ENCODE data around the gene CALCA.

The CALCA gene

DNA sequence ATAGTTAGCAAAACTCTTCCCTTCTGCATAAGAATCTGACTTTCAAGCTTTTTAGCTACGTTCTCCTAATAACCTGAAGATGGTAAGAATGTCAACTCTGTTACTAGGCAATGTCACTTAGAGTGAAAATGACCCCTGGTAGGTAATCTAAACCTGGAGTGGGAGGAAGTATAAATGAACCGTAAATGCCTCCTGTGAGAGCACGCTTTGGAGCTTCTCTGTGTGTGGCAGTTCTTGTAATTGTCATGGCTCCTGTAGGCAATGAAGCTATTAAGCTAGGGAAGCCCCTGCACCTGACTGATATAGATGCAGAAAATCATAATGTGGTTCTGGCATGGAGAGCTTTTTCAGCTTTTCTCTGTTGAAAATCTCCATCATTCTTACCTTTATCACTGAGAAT is 29.4 kb downstream of the CALCA start:
- DNase-seq: no peak

- no peak for DNase-seq
These were observed 33.2 kb downstream of the CALCA start for GRCh38 chr11:14938936-14939335.

DNA sequence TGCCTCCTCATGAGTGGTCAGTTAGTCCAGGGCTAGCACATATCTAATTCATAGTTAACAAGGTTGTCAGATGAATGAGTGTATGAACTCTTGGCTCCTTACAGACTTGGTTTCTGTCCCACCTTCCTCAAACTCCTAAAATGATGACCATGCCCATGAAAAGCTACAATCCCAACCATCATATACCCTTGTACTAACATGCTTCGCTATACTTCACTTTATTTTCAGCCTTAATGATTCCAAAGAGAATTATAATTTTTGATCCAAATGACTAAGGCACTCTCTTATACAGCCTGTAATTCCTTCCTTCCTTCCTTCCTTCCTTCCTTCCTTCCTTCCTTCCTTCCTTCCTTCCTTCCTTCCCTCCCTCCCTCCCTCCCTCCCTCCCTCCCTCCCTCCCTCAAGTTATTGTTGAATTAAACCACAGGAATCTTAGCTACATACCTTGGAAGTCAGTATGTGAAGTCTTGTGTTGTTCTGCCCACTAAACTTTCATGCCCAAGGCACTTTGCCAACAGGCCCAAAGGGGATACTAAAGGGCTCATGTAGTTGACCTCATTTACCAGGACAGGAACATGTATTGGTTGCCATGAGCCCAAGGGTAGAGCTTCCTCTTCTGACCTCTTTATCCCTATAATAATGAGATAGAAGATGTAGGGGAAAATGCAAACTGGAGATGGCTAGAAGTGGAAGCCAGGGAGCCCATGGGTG is 37.4 kb downstream of the CALCA start:
- no peak for DNase-seq

- DNase-seq: no peak
These were observed 39.7 kb downstream of the CALCA start for GRCh38 chr11:14932447-14932846.

- no peak for DNase-seq
These were observed 41.8 kb downstream of the CALCA start for GRCh38 chr11:14930369-14930768.

DNA sequence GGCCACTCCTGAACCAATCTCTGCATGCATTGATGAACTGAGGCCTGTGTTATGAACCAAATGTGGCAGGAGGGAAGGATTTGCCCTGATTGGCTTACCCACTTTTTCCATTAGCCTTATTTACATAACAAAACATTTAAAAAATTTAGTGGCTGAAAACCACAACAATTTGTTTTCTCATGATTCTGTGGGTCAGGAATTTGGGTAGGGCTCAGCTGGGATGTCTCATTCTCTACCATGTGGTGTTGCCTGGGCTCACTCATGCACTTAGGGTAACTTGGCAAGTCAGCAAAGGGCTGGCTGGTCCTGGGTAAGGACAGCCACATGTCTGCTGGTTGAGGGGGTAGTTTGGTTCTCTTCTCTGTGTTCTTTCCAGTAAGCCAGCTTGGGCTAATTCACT is 45.0 kb downstream of the CALCA start:
- no peak for DNase-seq

DNA sequence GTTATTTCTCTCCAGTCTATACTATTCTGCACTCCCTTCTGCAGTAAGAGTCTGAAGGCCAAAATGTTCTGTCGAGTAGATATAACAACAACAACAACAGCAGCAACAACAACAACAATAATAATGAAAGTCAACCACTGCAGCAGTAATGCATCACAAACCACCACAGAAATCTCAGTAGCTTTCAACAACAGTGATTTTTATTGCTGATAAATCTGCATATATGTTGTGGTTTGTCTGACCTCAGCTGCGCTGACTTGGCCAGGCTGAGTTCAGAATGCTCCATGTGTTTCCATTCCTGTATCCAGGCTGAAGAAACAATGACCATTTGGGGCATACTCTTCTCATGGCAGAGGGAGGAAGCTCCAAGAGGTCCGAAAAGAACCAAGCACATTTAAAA is 47.8 kb downstream of the CALCA start:
- DNase-seq: no peak

Measured in NCI-H187 treated with DMSO at 0.1 percent for 48 hours (cell line).